Activated CD8-positive, alpha-beta memory T cell treated with anti-CD3 and anti-CD28 coated beads, Interleukin-2, amount 50 U/mL, for 1 hour (primary cell): ENCODE data around the gene GPR55.
A peak's percentile ranks its signal among the peaks of the same experiment; 100 is the strongest.

Experiments used
- DNase-seq: peaks from one replicate; pipeline ENCODE4 v3.0.0-alpha.2; 2020; ENCODE audit errors: extremely low read depth

GPR55 gene

GRCh38 chr2:230868161-230868946 is 56.7 kb downstream of the GPR55 start:
- no peak for DNase-seq

DNA sequence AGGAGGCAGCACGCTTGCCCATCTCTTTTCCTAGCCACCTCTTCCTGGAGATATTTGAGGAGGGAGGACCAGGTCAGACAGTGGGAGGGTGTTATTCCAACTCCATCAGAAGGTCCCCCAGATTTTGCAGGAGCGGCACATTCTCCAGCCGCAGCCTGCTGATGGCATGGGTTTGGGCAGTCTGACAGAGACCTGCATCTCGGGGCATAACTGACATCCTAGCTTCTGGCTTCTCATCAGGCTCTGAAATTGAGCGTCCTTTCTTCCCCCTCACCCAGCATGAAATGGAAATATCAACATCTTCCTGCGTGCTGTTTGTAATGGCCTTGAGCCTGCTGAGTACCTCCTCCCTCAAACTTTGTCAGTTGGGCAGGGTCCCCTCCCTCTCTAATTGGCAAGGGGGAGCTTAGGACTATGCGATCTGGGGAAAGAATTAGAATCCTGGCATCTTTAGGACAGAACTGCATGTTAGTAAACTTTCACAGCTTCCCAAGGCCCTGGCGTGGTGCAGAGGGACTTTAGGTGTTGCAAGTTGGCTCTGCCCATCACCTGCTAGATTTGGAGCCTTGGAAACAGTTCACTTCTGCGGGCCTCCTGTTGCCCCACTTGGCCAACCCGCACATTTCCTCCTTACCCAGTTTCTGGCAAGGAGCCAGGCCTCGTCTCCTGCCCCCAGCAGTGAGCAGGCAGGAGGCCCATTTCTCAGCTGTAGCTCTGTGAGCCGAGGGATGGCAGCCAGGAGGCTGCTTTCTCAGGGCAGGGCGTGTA is 58.1 kb downstream of the GPR55 start:
- DNase-seq = peak; percentile 41

- no peak for DNase-seq
Measured at GRCh38 chr2:230865766-230866755, 59.0 kb downstream of the GPR55 start.

DNA sequence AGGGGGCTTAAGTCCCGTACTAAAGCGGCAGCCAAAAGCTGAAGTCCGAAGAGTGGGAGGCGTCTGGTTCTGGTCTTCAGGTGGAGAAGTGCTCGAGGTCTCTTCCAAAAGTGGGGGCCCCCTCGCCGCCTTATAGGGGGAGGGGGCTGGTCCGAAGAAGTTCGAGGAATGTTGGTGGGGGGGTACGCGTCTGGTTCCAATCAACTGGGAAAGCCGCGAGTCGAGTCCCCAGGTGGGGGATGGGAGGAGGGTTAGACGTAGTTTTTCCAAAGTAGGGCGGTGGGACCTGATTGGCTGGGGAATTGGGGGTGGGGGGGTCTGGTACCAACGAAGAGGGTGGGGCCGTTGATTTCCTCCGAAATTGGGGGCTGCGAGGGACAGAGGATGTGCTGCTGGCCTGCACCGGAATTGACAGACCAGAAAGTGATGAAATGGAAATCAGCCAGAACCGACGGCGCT is 59.7 kb downstream of the GPR55 start:
- DNase-seq = no peak

DNA sequence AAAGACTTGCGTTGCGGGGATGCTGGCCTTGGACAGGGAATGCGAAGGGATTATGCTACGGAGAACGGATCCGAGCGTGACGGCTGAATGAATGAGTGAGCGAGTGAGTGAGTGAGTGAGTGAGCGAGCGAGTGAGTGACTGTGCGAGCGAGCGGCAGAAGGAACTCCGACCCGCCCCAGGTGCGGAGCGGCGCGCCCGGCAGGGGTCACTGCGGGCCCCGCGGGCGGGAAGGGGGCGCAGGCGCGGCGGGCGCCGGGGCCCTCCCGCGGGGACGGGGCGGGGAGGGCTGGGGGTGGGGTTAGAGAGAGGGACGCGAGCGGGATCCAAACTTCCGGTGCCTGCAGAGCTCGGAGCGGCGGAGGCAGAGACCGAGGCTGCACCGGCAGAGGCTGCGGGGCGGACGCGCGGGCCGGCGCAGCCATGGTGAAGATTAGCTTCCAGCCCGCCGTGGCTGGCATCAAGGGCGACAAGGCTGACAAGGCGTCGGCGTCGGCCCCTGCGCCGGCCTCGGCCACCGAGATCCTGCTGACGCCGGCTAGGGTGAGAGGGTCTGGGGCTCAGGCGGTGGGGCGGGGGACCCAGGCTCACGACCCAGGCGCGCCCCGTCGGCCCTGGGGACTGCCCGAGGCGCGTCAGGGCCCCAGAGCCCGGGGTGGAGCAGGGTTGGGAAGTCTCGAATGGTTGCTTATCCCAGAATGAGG is 60.3 kb downstream of the GPR55 start, which contains the start of gene ITM2C:
ITM2C (plus strand) TSS at position 338 of the 702 bp plus-strand sequence; CDS start at position 422, 84 bp downstream.
- DNase-seq = peak; percentile 50

DNA sequence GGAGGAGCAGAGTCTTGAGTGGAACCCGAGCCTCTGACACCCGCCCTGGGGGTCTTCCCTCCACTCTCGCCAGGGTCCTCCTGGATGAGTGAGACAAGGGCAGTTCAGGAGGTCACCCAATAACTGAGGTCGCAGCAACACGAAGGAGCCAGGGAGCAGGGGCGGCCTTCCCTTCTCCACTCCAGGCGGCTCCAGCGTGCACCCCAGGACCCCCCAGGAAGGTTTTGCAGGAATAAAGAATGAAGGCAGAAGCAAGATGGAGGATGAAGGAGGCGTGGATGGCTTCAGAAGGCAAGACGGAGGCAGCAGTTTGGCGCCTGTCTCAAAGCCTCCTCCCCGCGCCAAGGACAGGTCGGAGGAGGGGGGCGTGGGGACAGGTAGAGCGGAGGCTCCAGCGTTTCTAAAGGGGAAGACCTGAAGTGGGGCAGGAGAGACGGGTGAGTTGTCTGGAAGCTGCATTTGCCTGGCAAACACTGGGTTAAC is 60.9 kb downstream of the GPR55 start:
- DNase-seq = no peak

GRCh38 chr2:230863442-230864121 is 61.5 kb downstream of the GPR55 start:
- no peak for DNase-seq

DNA sequence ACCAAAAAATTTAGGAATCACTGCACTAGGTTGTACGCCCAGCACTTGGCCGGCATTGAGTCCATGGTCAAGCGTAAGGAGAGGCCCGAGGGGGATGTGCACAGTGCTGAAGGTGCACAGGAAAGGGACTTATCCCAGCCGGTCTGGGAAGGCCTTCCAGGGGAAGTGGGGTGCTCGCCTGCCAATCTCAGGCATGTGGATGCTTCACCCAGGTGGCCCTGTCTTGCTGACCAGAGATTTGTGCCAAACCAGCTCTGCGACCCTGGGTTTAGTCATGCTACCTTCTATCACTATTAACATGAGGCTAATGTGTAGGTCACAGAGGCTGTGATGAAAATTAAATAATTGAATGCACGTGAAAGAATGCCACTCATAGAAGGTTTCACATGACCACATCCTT is 62.0 kb downstream of the GPR55 start:
- no peak for DNase-seq

DNA sequence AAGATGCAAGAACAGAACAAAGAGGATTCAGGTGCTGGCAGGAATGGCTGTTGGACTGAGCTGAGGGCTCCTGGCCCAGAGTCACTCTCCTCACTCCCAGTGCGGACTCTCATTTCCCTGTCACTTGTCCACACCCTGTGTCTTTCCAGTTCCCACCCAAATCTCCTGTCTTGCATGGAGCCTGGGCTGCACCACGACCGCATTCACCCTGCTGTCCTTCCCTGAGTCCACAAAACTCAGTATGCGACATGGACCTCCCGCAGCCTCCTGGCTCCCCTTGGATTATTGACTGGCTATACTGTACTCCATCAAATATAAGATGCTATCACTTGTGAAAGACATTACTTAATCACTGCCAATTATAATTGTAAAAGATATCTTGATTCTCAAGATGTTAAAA is 62.8 kb downstream of the GPR55 start:
- DNase-seq = no peak

GRCh38 chr2:230861552-230862255 is 63.3 kb downstream of the GPR55 start:
- no peak for DNase-seq
